ENCODE results near the gene SLC8B1. TPM values are rescaled to one million over a fixed set of nuclear protein-coding genes. Genes with fewer than 3 reads are reported as not detected.
A peak's percentile ranks its signal among the peaks of the same experiment; 100 is the strongest.

SLC8B1 gene
- polyA plus RNA-seq, 2 of the 4 experiments (the other 2 are of a cell fraction): 11.0 to 11.3 TPM

DNA sequence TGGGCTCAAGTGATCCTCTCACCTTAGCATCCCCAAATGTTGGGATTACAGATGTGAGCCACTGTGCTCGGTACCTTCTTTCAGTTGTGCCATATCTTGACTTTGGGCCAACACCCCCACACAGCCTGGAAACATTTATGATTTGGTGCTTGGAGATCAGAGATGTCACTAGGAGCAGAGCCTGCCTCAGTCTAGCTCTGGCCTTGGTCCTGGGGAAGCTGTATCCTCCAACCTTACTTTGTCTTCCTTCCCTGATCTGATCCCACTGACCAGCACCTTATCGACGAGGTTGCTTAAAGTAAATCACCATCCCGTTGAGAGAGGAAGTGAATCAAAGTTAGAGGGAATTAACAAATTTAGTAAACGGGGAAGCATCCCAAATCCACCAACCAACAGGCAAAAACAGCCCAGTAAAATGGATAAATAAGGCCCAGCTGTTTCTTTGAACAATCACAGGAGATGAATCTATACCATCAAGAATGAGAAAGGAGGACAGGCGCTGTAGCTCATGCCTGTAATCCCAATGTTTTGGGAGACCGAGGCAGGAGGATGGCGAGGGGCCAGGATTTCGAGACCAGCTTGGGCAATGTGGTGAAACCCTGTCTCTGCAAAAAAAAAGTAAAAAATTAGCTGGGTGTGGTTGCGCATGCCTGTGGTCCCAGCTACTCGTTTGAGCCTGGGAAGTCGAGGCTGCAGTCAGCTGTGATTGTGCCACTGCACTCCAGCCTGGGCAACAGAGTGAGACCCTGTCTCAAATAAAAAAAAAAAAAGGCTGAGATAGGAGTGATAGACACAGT lies 26.9 kb upstream of the SLC8B1 start:
- Histone ChIP-seq H3K9me3 (no peaks in the 10 kb centered on the region), H3K4me1 (peaks cover 8% of the 10 kb centered on the region; the same call in 1 of the 3 replicates), H3K4me2 (no peak overlapping the region), H3K4me3 (no peak overlapping the region), H3K27ac (no peak overlapping the region)
- TF ChIP-seq ZSCAN20 (CRISPR knock-in tag; IDR thresholded peaks at IDR 0.05): no peak
- TF ChIP-seq CHD4 (IDR thresholded peaks at IDR 0.05; ENCODE audit: borderline replicate concordance): no peak
- TF ChIP-seq RARB (CRISPR knock-in tag; IDR thresholded peaks at IDR 0.05): no peak
- TF ChIP-seq, protein P1, sequence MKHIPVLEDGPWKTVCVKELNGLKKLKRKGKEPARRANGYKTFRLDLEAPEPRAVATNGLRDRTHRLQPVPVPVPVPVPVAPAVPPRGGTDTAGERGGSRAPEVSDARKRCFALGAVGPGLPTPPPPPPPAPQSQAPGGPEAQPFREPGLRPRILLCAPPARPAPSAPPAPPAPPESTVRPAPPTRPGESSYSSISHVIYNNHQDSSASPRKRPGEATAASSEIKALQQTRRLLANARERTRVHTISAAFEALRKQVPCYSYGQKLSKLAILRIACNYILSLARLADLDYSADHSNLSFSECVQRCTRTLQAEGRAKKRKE (CRISPR knock-in tag; IDR thresholded peaks at IDR 0.05; ENCODE audit: low read depth): no peak
- no peak for TF ChIP-seq POLR2A (IDR thresholded peaks at IDR 0.05; ENCODE audit: low read length)
- TF ChIP-seq, protein P2, sequence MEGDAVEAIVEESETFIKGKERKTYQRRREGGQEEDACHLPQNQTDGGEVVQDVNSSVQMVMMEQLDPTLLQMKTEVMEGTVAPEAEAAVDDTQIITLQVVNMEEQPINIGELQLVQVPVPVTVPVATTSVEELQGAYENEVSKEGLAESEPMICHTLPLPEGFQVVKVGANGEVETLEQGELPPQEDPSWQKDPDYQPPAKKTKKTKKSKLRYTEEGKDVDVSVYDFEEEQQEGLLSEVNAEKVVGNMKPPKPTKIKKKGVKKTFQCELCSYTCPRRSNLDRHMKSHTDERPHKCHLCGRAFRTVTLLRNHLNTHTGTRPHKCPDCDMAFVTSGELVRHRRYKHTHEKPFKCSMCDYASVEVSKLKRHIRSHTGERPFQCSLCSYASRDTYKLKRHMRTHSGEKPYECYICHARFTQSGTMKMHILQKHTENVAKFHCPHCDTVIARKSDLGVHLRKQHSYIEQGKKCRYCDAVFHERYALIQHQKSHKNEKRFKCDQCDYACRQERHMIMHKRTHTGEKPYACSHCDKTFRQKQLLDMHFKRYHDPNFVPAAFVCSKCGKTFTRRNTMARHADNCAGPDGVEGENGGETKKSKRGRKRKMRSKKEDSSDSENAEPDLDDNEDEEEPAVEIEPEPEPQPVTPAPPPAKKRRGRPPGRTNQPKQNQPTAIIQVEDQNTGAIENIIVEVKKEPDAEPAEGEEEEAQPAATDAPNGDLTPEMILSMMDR (IDR thresholded peaks at IDR 0.05): no peak
- no peak for TF ChIP-seq HOXB13 (CRISPR knock-in tag; IDR thresholded peaks at IDR 0.05; ENCODE audit: low read depth)
- TF ChIP-seq POLR2AphosphoS2 (conservative IDR thresholded peaks at IDR 0.05; ENCODE audit: low read length): no peak
- TF ChIP-seq RNF2 (IDR thresholded peaks at IDR 0.05; ENCODE audit: borderline replicate concordance, low read depth): no peak
- WGBS (ENCODE audit: missing lambda C conversion rate): 91% methylated on average over 12 of the region's 12 CpGs
- DNase-seq (ENCODE audit: low read depth in 1 of 2, low spot score in 1 of 2) (no peak), ATAC-seq (no peak), FAIRE-seq (no peak)
- POLR2A ChIA-PET: no interaction called here
- CTCF ChIA-PET: interaction anchor here (1.0 kb wide), 1 partner anchor 46 kb away, joined by 3 read pairs; no protein-coding TSS in a partner anchor

DNA sequence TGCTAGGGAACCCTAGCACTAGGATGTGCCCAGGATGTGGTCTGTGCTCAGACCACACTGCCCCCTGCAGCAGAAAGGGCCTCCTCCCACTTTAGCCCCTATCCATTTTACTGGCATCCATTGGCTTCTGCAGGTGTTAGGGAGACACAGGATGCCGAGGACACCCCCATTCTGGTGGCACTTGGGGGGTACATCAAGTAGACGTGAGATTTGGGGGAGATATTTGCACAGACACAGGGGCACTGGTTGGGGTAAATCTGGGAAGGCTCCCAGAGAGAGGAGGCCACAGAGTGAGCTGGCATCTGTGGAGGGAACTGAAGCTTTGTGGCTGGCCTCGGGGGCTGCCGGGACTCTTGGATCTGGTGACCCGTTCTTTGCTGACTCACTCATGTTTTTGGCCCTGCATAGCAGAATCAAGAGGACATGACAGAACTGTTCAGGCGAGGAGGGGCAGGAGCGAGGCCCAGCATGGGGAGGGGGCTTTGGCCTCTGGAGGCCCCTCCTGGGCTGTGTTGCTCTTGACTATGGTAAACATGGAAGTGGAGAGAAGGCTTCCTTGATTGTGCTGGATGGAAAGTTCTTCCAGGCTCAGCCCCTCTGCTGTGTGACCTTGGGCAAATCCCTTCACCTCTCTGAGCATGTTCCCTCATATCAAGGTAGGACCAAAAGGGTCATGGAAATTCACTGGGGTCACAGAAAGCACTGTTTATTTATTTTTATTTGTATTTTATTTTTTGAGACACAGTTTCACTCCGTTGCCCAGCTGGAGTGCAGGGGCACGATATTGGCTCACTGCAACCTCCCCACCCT lies 25.2 kb upstream of the SLC8B1 start:
- TF ChIP-seq, protein P2 (IDR thresholded peaks at IDR 0.05): 0 out of 3 replicates have a peak, but pooled peaks have one; percentile 8
- TF ChIP-seq, protein P3, sequence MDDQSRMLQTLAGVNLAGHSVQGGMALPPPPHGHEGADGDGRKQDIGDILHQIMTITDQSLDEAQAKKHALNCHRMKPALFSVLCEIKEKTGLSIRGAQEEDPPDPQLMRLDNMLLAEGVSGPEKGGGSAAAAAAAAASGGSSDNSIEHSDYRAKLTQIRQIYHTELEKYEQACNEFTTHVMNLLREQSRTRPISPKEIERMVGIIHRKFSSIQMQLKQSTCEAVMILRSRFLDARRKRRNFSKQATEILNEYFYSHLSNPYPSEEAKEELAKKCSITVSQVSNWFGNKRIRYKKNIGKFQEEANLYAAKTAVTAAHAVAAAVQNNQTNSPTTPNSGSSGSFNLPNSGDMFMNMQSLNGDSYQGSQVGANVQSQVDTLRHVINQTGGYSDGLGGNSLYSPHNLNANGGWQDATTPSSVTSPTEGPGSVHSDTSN (IDR thresholded peaks at IDR 0.05): no peak
- TF ChIP-seq ZC3H11A (IDR thresholded peaks at IDR 0.05) (no peak), RAD21 (conservative IDR thresholded peaks at IDR 0.05 in 1 of 2, IDR thresholded peaks at IDR 0.05 in 1 of 2) (peak in 1 of 2 experiments; percentile 12; a peak in 1 of 5 replicates), HDAC2 (IDR thresholded peaks at IDR 0.05) (no peak), JUN (IDR thresholded peaks at IDR 0.05) (no peak), CHD4 (IDR thresholded peaks at IDR 0.05; ENCODE audit: borderline replicate concordance) (no peak), POLR2AphosphoS2 (conservative IDR thresholded peaks at IDR 0.05; ENCODE audit: low read length) (no peak), ZFP36 (IDR thresholded peaks at IDR 0.05; ENCODE audit: borderline replicate concordance, partially characterized antibody) (peak; percentile 55), EHF (CRISPR knock-in tag; IDR thresholded peaks at IDR 0.05) (no peak)
- TF ChIP-seq, protein P1 (CRISPR knock-in tag; IDR thresholded peaks at IDR 0.05; ENCODE audit: low read depth): no peak
- TF ChIP-seq, protein P4, sequence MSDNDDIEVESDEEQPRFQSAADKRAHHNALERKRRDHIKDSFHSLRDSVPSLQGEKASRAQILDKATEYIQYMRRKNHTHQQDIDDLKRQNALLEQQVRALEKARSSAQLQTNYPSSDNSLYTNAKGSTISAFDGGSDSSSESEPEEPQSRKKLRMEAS (IDR thresholded peaks at IDR 0.05): no peak
- TF ChIP-seq, protein P5, sequence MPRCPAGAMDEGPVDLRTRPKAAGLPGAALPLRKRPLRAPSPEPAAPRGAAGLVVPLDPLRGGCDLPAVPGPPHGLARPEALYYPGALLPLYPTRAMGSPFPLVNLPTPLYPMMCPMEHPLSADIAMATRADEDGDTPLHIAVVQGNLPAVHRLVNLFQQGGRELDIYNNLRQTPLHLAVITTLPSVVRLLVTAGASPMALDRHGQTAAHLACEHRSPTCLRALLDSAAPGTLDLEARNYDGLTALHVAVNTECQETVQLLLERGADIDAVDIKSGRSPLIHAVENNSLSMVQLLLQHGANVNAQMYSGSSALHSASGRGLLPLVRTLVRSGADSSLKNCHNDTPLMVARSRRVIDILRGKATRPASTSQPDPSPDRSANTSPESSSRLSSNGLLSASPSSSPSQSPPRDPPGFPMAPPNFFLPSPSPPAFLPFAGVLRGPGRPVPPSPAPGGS (IDR thresholded peaks at IDR 0.05): no peak
- POLR2A ChIA-PET: no interaction called here
- CTCF ChIA-PET: interaction anchor here (1.0 to 1.7 kb wide), 2 partner anchors 44 to 65 kb away, joined by 4 read pairs; no protein-coding TSS in a partner anchor
- DNase-seq (ENCODE audit: low read depth in 1 of 2, low spot score in 1 of 2) (no peak), ATAC-seq (peak; percentile 21 to 22; a peak in 3 of 6 replicates), FAIRE-seq (no peak)
- Histone ChIP-seq H3K4me1 (peaks cover 8% of the 10 kb centered on the region; the same call in 1 of the 3 replicates), H3K9me3 (no peaks in the 10 kb centered on the region), H3K4me3 (peak overlapping the region; percentile 69; the same call in 1 of the 3 replicates), H3K27ac (peak overlapping the region in 1 of 2 experiments; percentile 5; a peak in 1 of 6 replicates), H3K4me2 (peak overlapping the region; percentile 92)
- WGBS (ENCODE audit: missing lambda C conversion rate): 88% methylated on average over 9 of the region's 9 CpGs
